Neural cell (in vitro differentiated cells): ENCODE results near the gene ZRANB1. TPM values are rescaled to one million over a fixed set of nuclear protein-coding genes. Genes with fewer than 3 reads are reported as not detected.

Experiments
- H2AFZ ChIP-seq: fragments of 200-600, 300-800 bp; sonication (generic), shearing (Covaris generic); 2 replicates; pipeline ENCODE4 v1.6.0; 2014; ENCODE audit warnings: low read depth, mild to moderate bottlenecking, antibody characterized with exemption, low read length, moderate library complexity
- H3F3A ChIP-seq: fragments of 200-600 bp; shearing (Covaris generic); 2 replicates; pipeline ENCODE4 v1.6.1; 2016; ENCODE audit warnings: mild to moderate bottlenecking, moderate library complexity, mixed read lengths, antibody characterized with exemption, low read length; ENCODE audit not compliant: insufficient read depth, poor library complexity, severe bottlenecking
- H3K27ac ChIP-seq: fragments of 200-600, 300-800 bp; sonication (generic), shearing (Covaris generic); 2 replicates; pipeline ENCODE4 v1.5.1; 2014; ENCODE audit warnings: mild to moderate bottlenecking, low read length, moderate library complexity
- H3K27me3 ChIP-seq: fragments of 300-800, 200-600 bp; sonication (generic), shearing (Covaris generic); 2 replicates; pipeline ENCODE4 v1.6.0; 2014; ENCODE audit warnings: mild to moderate bottlenecking, low read depth, low read length, moderate library complexity; ENCODE audit not compliant: insufficient read depth
- H3K36me3 ChIP-seq: fragments of 300-800, 200-600 bp; sonication (generic), shearing (Covaris generic); 2 replicates; pipeline ENCODE4 v1.5.1; 2014; ENCODE audit warnings: mild to moderate bottlenecking, antibody characterized with exemption, low read length, moderate library complexity; ENCODE audit not compliant: insufficient read depth
- H3K4me2 ChIP-seq: fragments of 300-800, 200-600 bp; sonication (generic), shearing (Covaris generic); 2 replicates; pipeline ENCODE4 v1.6.0; 2014; ENCODE audit warnings: mild to moderate bottlenecking, low read length
- H3K4me3 ChIP-seq: fragments of 300-800, 200-600 bp; sonication (generic), shearing (Covaris generic); 2 replicates; pipeline ENCODE4 v1.5.1; 2014; ENCODE audit warnings: mild to moderate bottlenecking, low read length, moderate library complexity
- H3K79me2 ChIP-seq: fragments of 200-600 bp; shearing (Covaris generic); replicated peaks from 2 replicates; pipeline ENCODE4 v1.6.0; 2014; ENCODE audit warnings: mild to moderate bottlenecking, low read length, moderate library complexity; ENCODE audit not compliant: insufficient read depth
- H3K9ac ChIP-seq: fragments of 300-800, 200-600 bp; sonication (generic), shearing (Covaris generic); 2 replicates; pipeline ENCODE4 v1.6.1; 2016; ENCODE audit warnings: mild to moderate bottlenecking, low read length, mixed read lengths
- H3K9me2 ChIP-seq: fragments of 200-600 bp; shearing (Covaris generic); 2 replicates; pipeline ENCODE4 v1.6.1; 2016; ENCODE audit warnings: mild to moderate bottlenecking, low read length, mixed read lengths; ENCODE audit not compliant: insufficient read depth
- H3K9me3 ChIP-seq: fragments of 200-600, 300-800 bp; sonication (generic), shearing (Covaris generic); 2 replicates; pipeline ENCODE4 v1.6.1; 2016; ENCODE audit warnings: mild to moderate bottlenecking, mixed run types, low read length, moderate library complexity, mixed read lengths
- H4K20me1 ChIP-seq: fragments of 200-600 bp; shearing (Covaris generic); 2 replicates; pipeline ENCODE4 v1.6.1; 2016; ENCODE audit warnings: mild to moderate bottlenecking, mixed run types; ENCODE audit not compliant: insufficient read depth
- EP300 ChIP-seq: fragments of 450-650 bp; conservative IDR thresholded peaks from 2 replicates; pipeline ENCODE4 v1.6.1; 2014; ENCODE audit warnings: antibody characterized with exemption, mild to moderate bottlenecking, moderate library complexity; ENCODE audit not compliant: poor library complexity, severe bottlenecking
- EZH2 ChIP-seq: fragments of 200-600, 300-800 bp; shearing (Covaris generic), sonication (generic); IDR thresholded peaks from 2 replicates; pipeline ENCODE4 v1.6.1; 2014; ENCODE audit warnings: antibody characterized with exemption, low read length, borderline replicate concordance, mild to moderate bottlenecking; ENCODE audit not compliant: insufficient read depth, poor library complexity, severe bottlenecking
- MXI1 ChIP-seq: fragments of 450-650 bp; conservative IDR thresholded peaks from 2 replicates; pipeline ENCODE4 v1.6.1; 2014; ENCODE audit warnings: antibody characterized with exemption, mild to moderate bottlenecking; ENCODE audit not compliant: poor library complexity, severe bottlenecking
- POLR2AphosphoS5 ChIP-seq: IDR thresholded peaks from 2 replicates; pipeline ENCODE4 v1.6.1; 2012
- RAD21 ChIP-seq: fragments of 450-650 bp; conservative IDR thresholded peaks from 2 replicates; pipeline ENCODE4 v1.6.1; 2014; ENCODE audit warnings: antibody characterized with exemption, mild to moderate bottlenecking, moderate library complexity
- SMC3 ChIP-seq: fragments of 450-650 bp; conservative IDR thresholded peaks from 2 replicates; pipeline ENCODE4 v1.6.1; 2014; ENCODE audit warnings: antibody characterized with exemption, mild to moderate bottlenecking, moderate library complexity; ENCODE audit not compliant: poor library complexity
- TAF1 ChIP-seq: IDR thresholded peaks from 2 replicates; pipeline ENCODE4 v1.6.1; 2012; ENCODE audit warnings: low read depth
- polyA plus RNA-seq: library from polyadenylated mRNA; depleted of rRNA; stranded (reverse); fragments of >200 nt; gene quantifications from 2 replicates; pipeline ENCODE4 v1.2.3, GENCODE V29; 2014
- TF ChIP-seq, protein P1 (sequence below): IDR thresholded peaks from 2 replicates; pipeline ENCODE4 v1.6.1; 2012; ENCODE audit warnings: borderline replicate concordance
- TF ChIP-seq, protein P2 (sequence below): fragments of 450-650 bp; IDR thresholded peaks from 2 replicates; pipeline ENCODE4 v1.5.1; 2014; ENCODE audit warnings: antibody characterized with exemption, mild to moderate bottlenecking, moderate library complexity; ENCODE audit not compliant: poor library complexity, severe bottlenecking

The ZRANB1 gene
- polyA plus RNA-seq, 1 donor from 2014 or later, result 47.7 TPM

DNA sequence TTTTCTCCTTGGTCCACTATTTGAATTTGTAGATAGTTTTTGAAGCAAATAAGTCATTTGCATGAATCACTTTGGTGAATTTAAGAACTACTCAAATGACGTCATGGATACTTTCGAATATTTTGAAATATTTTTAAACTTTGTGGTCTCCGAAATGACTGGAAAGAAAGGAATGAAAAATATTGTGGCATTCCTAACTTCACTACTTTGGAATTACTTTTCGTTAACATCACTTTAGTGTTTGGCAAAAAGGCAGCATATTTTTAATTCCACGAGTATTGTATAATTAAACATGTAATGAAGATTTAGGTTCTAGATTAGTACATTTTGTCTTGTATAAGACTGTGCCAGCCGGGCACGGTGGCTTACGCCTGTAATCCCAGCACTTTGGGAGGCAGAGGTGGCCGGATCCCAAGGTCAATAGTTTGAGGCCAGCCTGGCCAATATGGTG is 35.3 kb upstream of the ZRANB1 start:
- Histone ChIP-seq H3K9ac (no peak overlapping the region), H3K36me3 (no peaks in the 10 kb centered on the region)

DNA sequence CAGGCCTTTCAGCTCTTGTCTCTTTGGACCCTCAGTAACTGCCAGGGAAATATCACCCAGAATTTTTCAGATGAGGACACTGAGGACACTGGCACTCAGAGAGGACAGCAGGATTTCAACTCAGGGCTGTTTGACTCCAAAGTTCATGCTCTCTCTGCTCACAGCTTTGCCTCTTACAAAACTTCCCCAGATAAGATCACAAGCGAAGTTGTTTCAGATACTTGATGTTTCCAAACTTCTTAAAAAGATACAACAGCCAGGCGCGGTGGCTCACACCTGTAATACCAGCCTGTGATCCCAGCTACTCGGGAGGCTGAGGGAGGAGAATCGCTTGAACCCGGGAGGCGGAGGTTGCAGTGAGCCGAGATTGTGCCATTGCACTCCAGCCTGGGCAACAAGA is 32.4 kb upstream of the ZRANB1 start:
- TF ChIP-seq, protein P1, sequence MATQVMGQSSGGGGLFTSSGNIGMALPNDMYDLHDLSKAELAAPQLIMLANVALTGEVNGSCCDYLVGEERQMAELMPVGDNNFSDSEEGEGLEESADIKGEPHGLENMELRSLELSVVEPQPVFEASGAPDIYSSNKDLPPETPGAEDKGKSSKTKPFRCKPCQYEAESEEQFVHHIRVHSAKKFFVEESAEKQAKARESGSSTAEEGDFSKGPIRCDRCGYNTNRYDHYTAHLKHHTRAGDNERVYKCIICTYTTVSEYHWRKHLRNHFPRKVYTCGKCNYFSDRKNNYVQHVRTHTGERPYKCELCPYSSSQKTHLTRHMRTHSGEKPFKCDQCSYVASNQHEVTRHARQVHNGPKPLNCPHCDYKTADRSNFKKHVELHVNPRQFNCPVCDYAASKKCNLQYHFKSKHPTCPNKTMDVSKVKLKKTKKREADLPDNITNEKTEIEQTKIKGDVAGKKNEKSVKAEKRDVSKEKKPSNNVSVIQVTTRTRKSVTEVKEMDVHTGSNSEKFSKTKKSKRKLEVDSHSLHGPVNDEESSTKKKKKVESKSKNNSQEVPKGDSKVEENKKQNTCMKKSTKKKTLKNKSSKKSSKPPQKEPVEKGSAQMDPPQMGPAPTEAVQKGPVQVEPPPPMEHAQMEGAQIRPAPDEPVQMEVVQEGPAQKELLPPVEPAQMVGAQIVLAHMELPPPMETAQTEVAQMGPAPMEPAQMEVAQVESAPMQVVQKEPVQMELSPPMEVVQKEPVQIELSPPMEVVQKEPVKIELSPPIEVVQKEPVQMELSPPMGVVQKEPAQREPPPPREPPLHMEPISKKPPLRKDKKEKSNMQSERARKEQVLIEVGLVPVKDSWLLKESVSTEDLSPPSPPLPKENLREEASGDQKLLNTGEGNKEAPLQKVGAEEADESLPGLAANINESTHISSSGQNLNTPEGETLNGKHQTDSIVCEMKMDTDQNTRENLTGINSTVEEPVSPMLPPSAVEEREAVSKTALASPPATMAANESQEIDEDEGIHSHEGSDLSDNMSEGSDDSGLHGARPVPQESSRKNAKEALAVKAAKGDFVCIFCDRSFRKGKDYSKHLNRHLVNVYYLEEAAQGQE, result no peak
- Histone ChIP-seq H3K4me2 (no peak overlapping the region), H3F3A (no peaks in the 10 kb centered on the region), H4K20me1 (no peaks in the 10 kb centered on the region), H3K27ac (no peak overlapping the region), H3K9ac (no peak overlapping the region), H3K4me3 (no peak overlapping the region), H3K27me3 (no peaks in the 10 kb centered on the region), H3K79me2 (no peaks in the 10 kb centered on the region), H3K9me2 (no peaks in the 10 kb centered on the region), H2AFZ (no peak overlapping the region), H3K36me3 (no peaks in the 10 kb centered on the region), H3K9me3 (no peaks in the 10 kb centered on the region)

More for the DNA sequence above, 35.3 kb upstream of the ZRANB1 start:
- Histone ChIP-seq H2AFZ (no peak overlapping the region), H3K4me3 (no peak overlapping the region), H3K27me3 (no peaks in the 10 kb centered on the region), H3K79me2 (no peaks in the 10 kb centered on the region), H3K9me2 (no peaks in the 10 kb centered on the region), H3K27ac (no peak overlapping the region), H4K20me1 (no peaks in the 10 kb centered on the region), H3K9me3 (no peaks in the 10 kb centered on the region), H3K4me2 (no peak overlapping the region), H3F3A (no peaks in the 10 kb centered on the region)
- TF ChIP-seq MXI1 (no peak), EP300 (no peak), RAD21 (no peak), SMC3 (no peak), TAF1 (no peak)
- TF ChIP-seq, protein P2, sequence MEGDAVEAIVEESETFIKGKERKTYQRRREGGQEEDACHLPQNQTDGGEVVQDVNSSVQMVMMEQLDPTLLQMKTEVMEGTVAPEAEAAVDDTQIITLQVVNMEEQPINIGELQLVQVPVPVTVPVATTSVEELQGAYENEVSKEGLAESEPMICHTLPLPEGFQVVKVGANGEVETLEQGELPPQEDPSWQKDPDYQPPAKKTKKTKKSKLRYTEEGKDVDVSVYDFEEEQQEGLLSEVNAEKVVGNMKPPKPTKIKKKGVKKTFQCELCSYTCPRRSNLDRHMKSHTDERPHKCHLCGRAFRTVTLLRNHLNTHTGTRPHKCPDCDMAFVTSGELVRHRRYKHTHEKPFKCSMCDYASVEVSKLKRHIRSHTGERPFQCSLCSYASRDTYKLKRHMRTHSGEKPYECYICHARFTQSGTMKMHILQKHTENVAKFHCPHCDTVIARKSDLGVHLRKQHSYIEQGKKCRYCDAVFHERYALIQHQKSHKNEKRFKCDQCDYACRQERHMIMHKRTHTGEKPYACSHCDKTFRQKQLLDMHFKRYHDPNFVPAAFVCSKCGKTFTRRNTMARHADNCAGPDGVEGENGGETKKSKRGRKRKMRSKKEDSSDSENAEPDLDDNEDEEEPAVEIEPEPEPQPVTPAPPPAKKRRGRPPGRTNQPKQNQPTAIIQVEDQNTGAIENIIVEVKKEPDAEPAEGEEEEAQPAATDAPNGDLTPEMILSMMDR, result no peak

DNA sequence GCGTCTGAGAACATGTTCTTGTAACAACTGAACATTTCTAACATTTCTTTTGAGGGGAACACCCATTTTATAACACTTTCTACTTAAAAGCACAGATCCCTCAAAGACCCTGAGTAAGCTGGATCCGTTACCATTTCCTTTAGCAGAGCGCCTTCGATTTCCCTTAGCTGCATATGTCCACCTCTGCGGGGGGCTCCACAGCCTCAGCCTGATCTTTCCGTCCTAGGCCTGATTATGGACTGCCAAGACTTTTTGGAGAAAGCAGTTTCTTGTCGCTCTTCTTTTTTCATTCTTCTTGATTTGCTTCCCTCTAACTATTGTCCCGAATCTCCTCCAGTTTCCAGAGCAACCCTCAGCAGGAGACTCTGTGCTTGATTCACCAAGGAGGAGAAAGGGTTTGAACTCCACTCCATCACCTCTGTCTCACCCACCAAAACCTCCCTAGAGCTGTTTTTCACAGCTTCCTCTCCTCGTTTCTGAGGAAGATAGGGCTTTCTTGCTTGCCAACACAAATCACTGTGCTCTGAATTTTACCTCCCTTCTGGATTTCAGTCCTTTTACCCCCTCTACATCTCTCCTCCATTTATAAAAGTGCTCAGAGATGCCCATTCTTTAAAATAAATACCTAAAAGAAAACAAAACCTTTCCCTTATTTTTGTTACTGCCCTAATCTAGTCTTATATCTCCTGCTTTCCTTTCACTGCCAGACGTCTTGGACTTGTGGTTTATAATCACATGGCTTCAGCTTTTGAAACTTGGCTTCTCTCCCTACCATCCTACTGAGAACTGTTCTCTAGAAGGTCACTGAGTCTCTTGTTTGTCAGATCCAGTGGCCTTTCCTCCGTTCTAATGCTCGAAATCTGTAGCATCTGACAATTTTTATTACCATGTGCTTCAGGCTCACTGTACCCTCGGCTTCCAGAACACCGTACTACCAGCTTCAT is 30.5 kb upstream of the ZRANB1 start:
- Histone ChIP-seq H3K27me3 (no peaks in the 10 kb centered on the region), H3K9me2 (no peaks in the 10 kb centered on the region), H3K36me3 (no peaks in the 10 kb centered on the region), H3K9me3 (no peaks in the 10 kb centered on the region), H4K20me1 (no peaks in the 10 kb centered on the region), H3K4me3 (no peak overlapping the region), H3K79me2 (peaks cover 7% of the 10 kb centered on the region), H2AFZ (no peak overlapping the region), H3F3A (peaks cover 3% of the 10 kb centered on the region), H3K9ac (no peak overlapping the region), H3K4me2 (no peak overlapping the region), H3K27ac (no peak overlapping the region)
- TF ChIP-seq, protein P1, result no peak
- TF ChIP-seq, protein P2, result no peak
- TF ChIP-seq TAF1 (no peak), POLR2AphosphoS5 (no peak), EZH2 (no peak), SMC3 (no peak), EP300 (no peak)
